ENCODE measurements around the gene FBRSL1. TPM values are rescaled to one million over a fixed set of nuclear protein-coding genes. Genes with fewer than 3 reads are reported as not detected.

FBRSL1 gene
- total and polyA plus RNA-seq, 10 donors, result 14.3 to 161 (median 49.8) TPM

DNA sequence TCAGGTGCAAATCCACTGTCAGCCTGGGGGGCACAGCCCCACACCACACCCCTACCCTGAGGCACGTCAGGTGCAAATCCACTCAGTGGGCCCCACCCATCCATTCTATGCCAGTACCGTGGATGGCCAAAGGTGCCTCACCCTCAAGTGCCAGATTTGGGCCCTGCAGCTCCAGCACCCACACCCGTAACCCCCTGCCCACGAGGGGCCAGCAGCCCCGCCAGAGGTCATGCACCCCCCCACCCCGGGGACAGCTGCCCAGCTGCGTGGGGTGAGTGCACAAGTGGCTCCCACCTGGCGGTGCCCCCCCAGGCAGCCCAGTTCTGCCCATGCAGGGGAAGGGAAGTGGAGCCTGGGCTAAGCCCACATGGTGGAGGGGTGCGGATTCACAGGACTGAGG, 51.2 kb downstream of the FBRSL1 start:
- DNase-seq, result no peak
- no peak overlapping the region for H3K27ac ChIP-seq
- peaks cover 0 to 24% (median 0%) of the 10 kb centered on the region in 6 donors for H3K4me1 ChIP-seq
- peaks cover 0 to 38% (median 2%) of the 10 kb centered on the region in 6 donors for H3K36me3 ChIP-seq
- no peak overlapping the region for H3K4me3 ChIP-seq
- WGBS, 5 donors, result 85 to 96% (median 92%) methylated on average over 3 to 9 of the region's 9 CpGs
- TF ChIP-seq POLR2A (IDR thresholded peaks at IDR 0.05), result no peak
- TF ChIP-seq, protein P1, sequence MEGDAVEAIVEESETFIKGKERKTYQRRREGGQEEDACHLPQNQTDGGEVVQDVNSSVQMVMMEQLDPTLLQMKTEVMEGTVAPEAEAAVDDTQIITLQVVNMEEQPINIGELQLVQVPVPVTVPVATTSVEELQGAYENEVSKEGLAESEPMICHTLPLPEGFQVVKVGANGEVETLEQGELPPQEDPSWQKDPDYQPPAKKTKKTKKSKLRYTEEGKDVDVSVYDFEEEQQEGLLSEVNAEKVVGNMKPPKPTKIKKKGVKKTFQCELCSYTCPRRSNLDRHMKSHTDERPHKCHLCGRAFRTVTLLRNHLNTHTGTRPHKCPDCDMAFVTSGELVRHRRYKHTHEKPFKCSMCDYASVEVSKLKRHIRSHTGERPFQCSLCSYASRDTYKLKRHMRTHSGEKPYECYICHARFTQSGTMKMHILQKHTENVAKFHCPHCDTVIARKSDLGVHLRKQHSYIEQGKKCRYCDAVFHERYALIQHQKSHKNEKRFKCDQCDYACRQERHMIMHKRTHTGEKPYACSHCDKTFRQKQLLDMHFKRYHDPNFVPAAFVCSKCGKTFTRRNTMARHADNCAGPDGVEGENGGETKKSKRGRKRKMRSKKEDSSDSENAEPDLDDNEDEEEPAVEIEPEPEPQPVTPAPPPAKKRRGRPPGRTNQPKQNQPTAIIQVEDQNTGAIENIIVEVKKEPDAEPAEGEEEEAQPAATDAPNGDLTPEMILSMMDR (IDR thresholded peaks at IDR 0.05 in 8 of 11, conservative IDR thresholded peaks at IDR 0.05 in 3 of 11), result no peak
- no peak for TF ChIP-seq POLR2AphosphoS5 (IDR thresholded peaks at IDR 0.05)
- no peaks in the 10 kb centered on the region for H3K9me3 ChIP-seq
- H3K27me3 ChIP-seq (replicated peaks in 1 of 7), result no peaks in the 10 kb centered on the region
- intact Hi-C loops (cut with DNase I; ENCODE audit: low total_unique reads), result no loop called here

DNA sequence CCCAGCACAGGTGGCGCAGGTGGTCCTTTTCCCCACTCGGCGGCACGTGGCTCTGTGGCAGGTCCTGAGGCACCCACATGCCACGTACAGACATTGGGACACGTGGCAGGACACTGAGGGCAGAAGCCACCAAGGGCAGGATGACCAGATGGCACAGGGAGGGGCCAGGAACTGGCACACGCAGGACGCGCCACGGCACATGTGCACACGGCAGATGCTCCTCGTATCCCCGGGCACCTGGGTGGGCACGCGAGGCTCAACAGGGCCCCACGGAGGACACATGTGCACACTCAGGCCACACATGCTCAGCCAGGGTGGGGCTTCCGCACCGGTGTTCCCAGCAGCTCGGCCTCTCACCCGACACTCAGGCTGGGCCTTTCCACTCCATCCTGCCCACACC, 52.0 kb downstream of the FBRSL1 start:
- DNase-seq, result no peak
- Histone ChIP-seq H3K27me3 (replicated peaks in 1 of 7) (no peaks in the 10 kb centered on the region), H3K36me3 (peaks cover 0 to 38% (median 2%) of the 10 kb centered on the region in 6 donors), H3K4me1 (peaks cover 0 to 24% (median 0%) of the 10 kb centered on the region in 6 donors), H3K27ac (no peak overlapping the region), H3K9me3 (no peaks in the 10 kb centered on the region), H3K4me3 (no peak overlapping the region)
- intact Hi-C loops (cut with DNase I; ENCODE audit: low total_unique reads), result no loop called here
- TF ChIP-seq, protein P1 (IDR thresholded peaks at IDR 0.05 in 8 of 11, conservative IDR thresholded peaks at IDR 0.05 in 3 of 11), result no peak
- TF ChIP-seq POLR2AphosphoS5 (IDR thresholded peaks at IDR 0.05), result peak in 2 of 3 donors; percentile 23 to 52
- TF ChIP-seq POLR2A (IDR thresholded peaks at IDR 0.05), result no peak
- WGBS, 5 donors, result 81 to 95% (median 93%) methylated on average over 7 to 20 of the region's 20 CpGs

DNA sequence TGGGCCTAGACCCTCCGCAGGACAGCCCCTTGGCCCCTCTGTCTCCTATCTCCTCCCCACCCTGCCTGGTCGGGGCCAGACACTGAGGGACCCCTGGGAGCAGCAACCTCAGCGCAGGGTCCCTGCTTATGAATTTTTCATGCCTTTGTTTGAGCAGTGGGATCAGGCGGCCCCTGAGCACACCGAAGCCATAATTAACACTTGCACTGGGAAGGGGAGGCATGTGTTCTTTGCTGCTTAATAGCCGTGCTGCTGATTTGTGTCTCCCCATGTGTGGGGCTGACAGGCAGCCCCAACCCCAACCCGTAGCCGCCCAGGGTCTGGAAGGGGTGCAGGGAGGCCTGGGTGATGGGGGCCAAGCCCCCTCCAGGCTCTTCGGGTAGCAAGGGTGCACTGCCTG, 52.7 kb downstream of the FBRSL1 start:
- WGBS, 5 donors, result 92 to 96% (median 93%) methylated on average over 9 of the region's 9 CpGs
- Histone ChIP-seq H3K27me3 (replicated peaks in 1 of 7) (no peaks in the 10 kb centered on the region), H3K36me3 (peaks cover 0 to 41% (median 2%) of the 10 kb centered on the region in 6 donors), H3K4me3 (no peak overlapping the region), H3K4me1 (peaks cover 0 to 24% (median 0%) of the 10 kb centered on the region in 6 donors), H3K27ac (no peak overlapping the region), H3K9me3 (no peaks in the 10 kb centered on the region)
- intact Hi-C loops (cut with DNase I; ENCODE audit: low total_unique reads), result no loop called here
- no peak for DNase-seq
- TF ChIP-seq, protein P1 (IDR thresholded peaks at IDR 0.05 in 8 of 11, conservative IDR thresholded peaks at IDR 0.05 in 3 of 11), result no peak
- TF ChIP-seq POLR2AphosphoS5 (IDR thresholded peaks at IDR 0.05) (no peak), POLR2A (IDR thresholded peaks at IDR 0.05) (no peak)

DNA sequence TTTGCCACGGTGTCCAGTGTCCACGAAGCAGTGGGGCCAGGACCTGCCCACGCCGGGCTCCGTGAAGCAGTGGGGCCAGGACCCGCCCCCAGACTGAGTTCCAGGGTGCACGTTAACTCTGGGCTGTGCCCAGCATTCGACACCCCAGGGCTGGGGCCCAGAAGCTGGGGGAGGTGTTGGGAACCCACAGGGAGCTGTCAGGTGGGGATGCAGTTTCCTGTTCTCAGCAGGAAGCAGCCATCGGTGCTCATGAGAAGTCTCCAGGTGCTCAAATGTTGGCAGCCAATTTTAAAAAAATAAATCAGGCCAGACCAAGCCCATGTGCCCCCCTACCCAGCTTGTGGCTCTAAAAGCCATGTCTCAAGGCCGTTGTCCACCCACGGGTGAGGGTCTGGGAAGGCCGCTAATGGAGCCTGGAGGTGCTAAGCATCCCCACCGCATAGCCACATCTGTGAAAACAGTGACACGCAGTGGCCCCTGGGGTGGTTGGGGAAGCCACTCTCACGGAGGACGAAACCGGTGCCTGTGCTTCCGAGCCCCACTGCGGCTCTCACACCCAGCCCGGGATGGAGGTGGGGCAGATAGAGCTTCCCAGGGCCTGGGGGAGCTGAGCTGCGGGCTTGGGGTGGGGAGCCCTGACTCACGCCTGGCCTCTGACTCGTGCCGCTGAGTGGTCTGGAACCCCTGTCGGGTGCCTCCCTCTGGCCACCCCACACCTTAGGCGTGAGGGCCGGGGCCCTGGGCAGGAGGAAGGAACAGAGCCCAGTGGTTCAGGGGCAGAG, 53.5 kb downstream of the FBRSL1 start:
- TF ChIP-seq, protein P1 (IDR thresholded peaks at IDR 0.05 in 8 of 11, conservative IDR thresholded peaks at IDR 0.05 in 3 of 11), result no peak
- TF ChIP-seq POLR2A (IDR thresholded peaks at IDR 0.05) (no peak), POLR2AphosphoS5 (IDR thresholded peaks at IDR 0.05) (peak in 1 of 3 donors; percentile 84)
- WGBS, 5 donors, result 75 to 85% (median 78%) methylated on average over 13 to 27 of the region's 27 CpGs
- Histone ChIP-seq H3K27me3 (replicated peaks in 1 of 7) (no peaks in the 10 kb centered on the region), H3K4me1 (peaks cover 0 to 24% (median 0%) of the 10 kb centered on the region in 6 donors), H3K4me3 (no peak overlapping the region), H3K9me3 (no peaks in the 10 kb centered on the region), H3K36me3 (peaks cover 0 to 41% (median 9%) of the 10 kb centered on the region in 6 donors), H3K27ac (no peak overlapping the region)
- intact Hi-C loops (cut with DNase I; ENCODE audit: low total_unique reads), result no loop called here
- DNase-seq, result no peak
